Endodermal cell (in vitro differentiated cells): ENCODE measurements around the gene ATP6AP1. TPM values are rescaled to one million over a fixed set of nuclear protein-coding genes. Genes with fewer than 3 reads are reported as not detected.

Experiments
- DNase-seq: peaks from one replicate; pipeline ENCODE4 v3.0.0-alpha.2; 2017
- H3K27ac ChIP-seq: 2 replicates; pipeline ENCODE4 v1.5.1; 2013; ENCODE audit warnings: mild to moderate bottlenecking, low read depth, low read length, moderate library complexity
- H3K27me3 ChIP-seq: 2 replicates; pipeline ENCODE4 v1.6.1; 2013; ENCODE audit warnings: mild to moderate bottlenecking, low read length, moderate library complexity; ENCODE audit not compliant: insufficient read depth, control insufficient read depth, poor library complexity, severe bottlenecking
- H3K36me3 ChIP-seq: 2 replicates; pipeline ENCODE4 v1.7.0; 2013; ENCODE audit warnings: mild to moderate bottlenecking, low read length, moderate library complexity; ENCODE audit not compliant: control insufficient read depth, insufficient read depth
- H3K4me1 ChIP-seq: one replicate; pipeline ENCODE4 v1.7.0; 2013; ENCODE audit warnings: low read length; ENCODE audit not compliant: control insufficient read depth, insufficient read depth
- H3K4me3 ChIP-seq: 2 replicates; pipeline ENCODE4 v1.5.1; 2013; ENCODE audit warnings: mild to moderate bottlenecking, low read length, moderate library complexity
- H3K9ac ChIP-seq: 2 replicates; pipeline ENCODE4 v1.6.1; 2013; ENCODE audit warnings: mild to moderate bottlenecking, low read length, moderate library complexity; ENCODE audit not compliant: poor library complexity, severe bottlenecking; ENCODE audit errors: extremely low read depth
- H3K9me3 ChIP-seq: 2 replicates; pipeline ENCODE4 v1.6.1; 2013; ENCODE audit warnings: mild to moderate bottlenecking, low read length, moderate library complexity; ENCODE audit not compliant: control insufficient read depth
- H3K27ac Mint-ChIP-seq: 2 replicates; pipeline ENCODE4 v1.8.0; 2020; ENCODE audit warnings: mixed read lengths
- H3K27me3 Mint-ChIP-seq: 2 replicates; pipeline ENCODE4 v1.8.0; 2021; ENCODE audit warnings: mild to moderate bottlenecking, mixed read lengths; ENCODE audit not compliant: insufficient read depth
- H3K36me3 Mint-ChIP-seq: 2 replicates; pipeline ENCODE4 v1.8.0; 2020; ENCODE audit warnings: low read depth, mixed read lengths
- H3K4me1 Mint-ChIP-seq: 2 replicates; pipeline ENCODE4 v1.8.0; 2020; ENCODE audit warnings: mixed read lengths
- H3K4me3 Mint-ChIP-seq: 2 replicates; pipeline ENCODE4 v1.8.0; 2020; ENCODE audit warnings: mild to moderate bottlenecking, moderate library complexity, mixed read lengths
- H3K9me3 Mint-ChIP-seq: 2 replicates; pipeline ENCODE4 v1.8.0; 2020; ENCODE audit warnings: mild to moderate bottlenecking, mixed read lengths
- CTCF ChIP-seq: fragments of 200-600 bp; sonication (generic); conservative IDR thresholded peaks from 2 replicates; pipeline ENCODE4 v1.5.0; 2021; ENCODE audit warnings: antibody characterized with exemption, mild to moderate bottlenecking
- WGBS, 2 experiments: methylation state at CpG; one replicate each; pipeline versions ENCODE4 v1.1.5 to v1.1.7; 2013; ENCODE audit warnings: missing lambda C conversion rate in 2 of 2, mixed read lengths in 1 of 2; ENCODE audit not compliant: insufficient coverage in 1 of 2, insufficient read length in 1 of 2; 5-methylcytosine and 5-hydroxymethylcytosine counted together
- total RNA-seq, 2 donors: library from RNA; stranded (reverse); fragmentation: NEBNext Ultra II Directional in 1 of 2; extraction: Animal tissue kit (Norgen Biotek cat#: 25700) in 1 of 2; gene quantifications; 2 replicates in 1 of 2; 3 replicates in 1 of 2; pipeline ENCODE4 v1.2.1, GENCODE V29; 2021

ATP6AP1 gene
- total RNA-seq, 2 donors from 2014 or later, result 61.6 to 66.8 TPM

DNA sequence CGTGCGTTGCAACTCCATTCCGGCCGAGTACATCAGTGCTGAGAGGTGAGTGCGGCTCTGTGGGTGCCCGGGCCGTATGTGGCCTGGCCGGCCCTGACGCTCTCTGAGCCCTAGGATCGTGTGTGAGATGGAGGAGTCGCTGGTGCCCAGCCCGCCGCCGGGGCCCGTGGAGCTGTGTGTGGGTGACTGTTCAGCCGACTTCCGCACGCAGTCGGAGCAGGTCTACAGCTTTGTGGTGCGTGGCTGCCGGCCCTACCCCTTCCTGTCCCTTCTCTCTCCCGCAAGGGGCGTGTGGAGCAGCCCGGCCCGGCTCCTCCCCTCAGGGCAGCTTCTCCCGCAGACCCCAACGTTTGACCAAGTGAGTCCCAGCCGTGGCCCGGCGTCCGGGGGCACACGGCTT is 37.6 kb downstream of the ATP6AP1 start:
- Mint-ChIP-seq H3K36me3 (peaks cover 10% of the 10 kb centered on the region), H3K9me3 (peaks cover 60% of the 10 kb centered on the region), H3K27me3 (no peaks in the 10 kb centered on the region), H3K27ac (no peak overlapping the region), H3K4me3 (no peak overlapping the region), H3K4me1 (no peaks in the 10 kb centered on the region)
- Histone ChIP-seq H3K27ac (no peak overlapping the region), H3K4me3 (no peak overlapping the region), H3K9ac (no peak overlapping the region), H3K27me3 (no peaks in the 10 kb centered on the region), H3K36me3 (no peaks in the 10 kb centered on the region), H3K9me3 (no peaks in the 10 kb centered on the region), H3K4me1 (no peaks in the 10 kb centered on the region)
- TF ChIP-seq CTCF, result no peak
- no peak for DNase-seq
- WGBS, 2 experiments, result 95% methylated on average over 32 of the region's 32 CpGs; no CpG with 5 or more reads in 1 of the 2 experiments

GRCh38 chrX:154466907-154467306 is 38.4 kb downstream of the ATP6AP1 start:
- Histone ChIP-seq H3K27me3 (no peaks in the 10 kb centered on the region), H3K4me1 (no peaks in the 10 kb centered on the region), H3K36me3 (no peaks in the 10 kb centered on the region), H3K27ac (no peak overlapping the region), H3K9ac (no peak overlapping the region), H3K9me3 (no peaks in the 10 kb centered on the region), H3K4me3 (no peak overlapping the region)
- no peak for TF ChIP-seq CTCF
- H3K9me3 Mint-ChIP-seq, result peaks cover 57% of the 10 kb centered on the region
- 95 to 97% methylated on average over 5 to 15 of the region's 15 CpGs for WGBS, 2 experiments
- H3K4me3 Mint-ChIP-seq, result no peak overlapping the region
- no peak for DNase-seq
- peaks cover 9% of the 10 kb centered on the region for H3K36me3 Mint-ChIP-seq
- H3K27me3 Mint-ChIP-seq, result no peaks in the 10 kb centered on the region
- no peaks in the 10 kb centered on the region for H3K4me1 Mint-ChIP-seq
- H3K27ac Mint-ChIP-seq, result no peak overlapping the region

DNA sequence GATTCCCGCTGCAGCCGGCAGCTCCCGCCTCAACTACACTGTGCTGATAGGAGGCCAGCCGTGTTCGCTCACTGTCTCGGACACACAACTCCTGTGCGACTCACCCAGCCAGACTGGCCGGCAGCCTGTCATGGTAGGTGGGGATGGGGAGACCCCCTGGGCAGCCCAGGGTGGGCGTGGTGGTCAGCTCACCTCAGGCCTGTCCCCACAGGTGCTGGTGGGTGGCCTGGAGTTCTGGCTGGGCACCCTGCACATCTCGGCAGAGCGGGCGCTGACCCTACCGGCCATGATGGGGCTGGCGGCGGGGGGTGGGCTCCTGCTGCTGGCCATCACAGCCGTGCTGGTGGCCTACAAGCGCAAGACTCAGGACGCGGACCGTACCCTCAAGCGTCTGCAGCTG is 39.1 kb downstream of the ATP6AP1 start:
- Mint-ChIP-seq H3K36me3 (peaks cover 13% of the 10 kb centered on the region), H3K9me3 (peaks cover 59% of the 10 kb centered on the region)
- 97 to 100% methylated on average over 4 to 20 of the region's 21 CpGs for WGBS, 2 experiments

More for the DNA sequence above, 39.1 kb downstream of the ATP6AP1 start:
- Histone ChIP-seq H3K9ac (no peak overlapping the region), H3K4me1 (no peaks in the 10 kb centered on the region), H3K27ac (no peak overlapping the region), H3K27me3 (no peaks in the 10 kb centered on the region), H3K9me3 (no peaks in the 10 kb centered on the region), H3K4me3 (no peak overlapping the region), H3K36me3 (no peaks in the 10 kb centered on the region)
- Mint-ChIP-seq H3K27ac (no peak overlapping the region), H3K4me3 (no peak overlapping the region), H3K27me3 (no peaks in the 10 kb centered on the region), H3K4me1 (no peaks in the 10 kb centered on the region)
- DNase-seq, result no peak
- TF ChIP-seq CTCF, result no peak
